ENCODE results near the gene DHRS12.

Gene DHRS12

DNA sequence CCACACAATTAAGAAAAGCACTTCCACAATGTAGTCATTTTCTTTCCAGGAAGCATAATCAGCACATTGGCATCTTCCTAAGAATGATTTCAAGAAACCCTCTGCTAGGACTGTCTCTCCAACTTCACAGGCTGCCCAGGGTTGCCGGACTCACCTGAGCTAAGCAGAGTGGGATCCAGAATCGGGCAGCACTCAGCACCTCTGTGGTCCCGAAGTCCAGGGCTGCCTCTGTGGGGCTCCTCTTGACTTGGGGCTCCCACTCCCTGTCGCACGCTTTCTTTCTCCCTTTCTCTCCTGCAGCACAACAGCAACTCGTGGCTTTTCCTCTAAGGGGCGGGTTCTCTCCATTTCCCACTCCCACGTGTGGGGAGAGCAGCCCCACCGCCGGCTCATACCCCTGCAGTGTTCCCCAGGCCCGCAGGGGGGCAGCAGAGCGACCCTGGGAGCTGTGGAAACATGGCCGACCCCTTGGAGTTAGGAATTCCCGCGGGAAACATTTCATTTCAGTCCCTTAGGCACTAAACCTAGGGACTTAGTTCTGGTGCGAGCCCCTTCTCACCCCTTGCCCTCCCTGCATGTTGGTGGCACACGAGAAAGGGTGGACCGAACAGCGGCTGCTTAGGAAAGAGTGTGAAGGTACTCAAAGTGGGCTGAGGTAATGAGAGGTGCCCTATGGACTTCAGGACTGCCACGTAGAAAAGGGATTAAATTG is 41.1 kb upstream of the DHRS12 start, which contains the start of gene TMEM272:
Gene TMEM272 (minus strand): TSS at position 316 of the 712 bp plus-strand sequence. CDS start 6,647 bp downstream, outside the sequence.
- TF ChIP-seq, protein P1, sequence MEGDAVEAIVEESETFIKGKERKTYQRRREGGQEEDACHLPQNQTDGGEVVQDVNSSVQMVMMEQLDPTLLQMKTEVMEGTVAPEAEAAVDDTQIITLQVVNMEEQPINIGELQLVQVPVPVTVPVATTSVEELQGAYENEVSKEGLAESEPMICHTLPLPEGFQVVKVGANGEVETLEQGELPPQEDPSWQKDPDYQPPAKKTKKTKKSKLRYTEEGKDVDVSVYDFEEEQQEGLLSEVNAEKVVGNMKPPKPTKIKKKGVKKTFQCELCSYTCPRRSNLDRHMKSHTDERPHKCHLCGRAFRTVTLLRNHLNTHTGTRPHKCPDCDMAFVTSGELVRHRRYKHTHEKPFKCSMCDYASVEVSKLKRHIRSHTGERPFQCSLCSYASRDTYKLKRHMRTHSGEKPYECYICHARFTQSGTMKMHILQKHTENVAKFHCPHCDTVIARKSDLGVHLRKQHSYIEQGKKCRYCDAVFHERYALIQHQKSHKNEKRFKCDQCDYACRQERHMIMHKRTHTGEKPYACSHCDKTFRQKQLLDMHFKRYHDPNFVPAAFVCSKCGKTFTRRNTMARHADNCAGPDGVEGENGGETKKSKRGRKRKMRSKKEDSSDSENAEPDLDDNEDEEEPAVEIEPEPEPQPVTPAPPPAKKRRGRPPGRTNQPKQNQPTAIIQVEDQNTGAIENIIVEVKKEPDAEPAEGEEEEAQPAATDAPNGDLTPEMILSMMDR (IDR thresholded peaks at IDR 0.05; ENCODE audit: low read depth, low read length), result peak; percentile 98
- Histone ChIP-seq H3K27me3 (no peaks in the 10 kb centered on the region), H3K36me3 (no peaks in the 10 kb centered on the region), H3K4me3 (ENCODE audit: low read depth, low read length) (peak within 1 kb of the TSS; percentile 40), H3K4me1 (no peaks in the 10 kb centered on the region), H3K9me3 (no peaks in the 10 kb centered on the region)
- DNase-seq, result peak; percentile 83

GRCh38 chr13:51843529-51843928 is 39.6 kb upstream of the DHRS12 start:
- no peak overlapping the region for H3K4me3 ChIP-seq (ENCODE audit: low read depth, low read length)
- TF ChIP-seq, protein P1 (IDR thresholded peaks at IDR 0.05; ENCODE audit: low read depth, low read length), result no peak

GRCh38 chr13:51841732-51842131 is 37.8 kb upstream of the DHRS12 start:
- no peaks in the 10 kb centered on the region for H3K36me3 ChIP-seq
- no peak for DNase-seq
- TF ChIP-seq, protein P1 (IDR thresholded peaks at IDR 0.05; ENCODE audit: low read depth, low read length), result no peak
- no peaks in the 10 kb centered on the region for H3K27me3 ChIP-seq
- H3K4me1 ChIP-seq, result no peaks in the 10 kb centered on the region
- H3K9me3 ChIP-seq, result no peaks in the 10 kb centered on the region
- no peak overlapping the region for H3K4me3 ChIP-seq (ENCODE audit: low read depth, low read length)

More at GRCh38 chr13:51843529-51843928, 39.6 kb upstream of the DHRS12 start:
- H3K9me3 ChIP-seq, result no peaks in the 10 kb centered on the region
- H3K27me3 ChIP-seq, result no peaks in the 10 kb centered on the region
- H3K36me3 ChIP-seq, result no peaks in the 10 kb centered on the region
- H3K4me1 ChIP-seq, result no peaks in the 10 kb centered on the region
- no peak for DNase-seq

DNA sequence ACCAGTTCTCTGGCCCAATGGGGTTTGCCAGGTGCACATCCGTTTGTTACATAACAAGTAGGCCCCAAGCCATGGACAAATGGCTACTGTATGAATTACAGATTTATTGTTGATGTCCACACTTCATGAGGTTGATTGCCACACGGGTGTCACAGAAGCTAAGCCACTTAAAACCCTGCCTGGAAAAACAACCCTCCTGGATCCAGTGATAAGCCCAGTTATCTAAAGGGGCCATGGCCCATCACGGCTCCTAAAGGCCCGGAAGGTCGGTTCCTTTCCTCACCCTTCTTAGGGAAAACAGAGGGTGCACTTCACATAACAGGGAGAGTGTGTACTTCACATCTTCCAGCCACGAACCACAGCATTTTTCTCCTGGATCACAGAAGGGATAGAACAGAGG is 37.0 kb upstream of the DHRS12 start:
- no peaks in the 10 kb centered on the region for H3K36me3 ChIP-seq
- DNase-seq, result no peak
- H3K4me1 ChIP-seq, result no peaks in the 10 kb centered on the region
- no peaks in the 10 kb centered on the region for H3K27me3 ChIP-seq
- TF ChIP-seq, protein P1 (IDR thresholded peaks at IDR 0.05; ENCODE audit: low read depth, low read length), result no peak
- no peak overlapping the region for H3K4me3 ChIP-seq (ENCODE audit: low read depth, low read length)
- H3K9me3 ChIP-seq, result no peaks in the 10 kb centered on the region

DNA sequence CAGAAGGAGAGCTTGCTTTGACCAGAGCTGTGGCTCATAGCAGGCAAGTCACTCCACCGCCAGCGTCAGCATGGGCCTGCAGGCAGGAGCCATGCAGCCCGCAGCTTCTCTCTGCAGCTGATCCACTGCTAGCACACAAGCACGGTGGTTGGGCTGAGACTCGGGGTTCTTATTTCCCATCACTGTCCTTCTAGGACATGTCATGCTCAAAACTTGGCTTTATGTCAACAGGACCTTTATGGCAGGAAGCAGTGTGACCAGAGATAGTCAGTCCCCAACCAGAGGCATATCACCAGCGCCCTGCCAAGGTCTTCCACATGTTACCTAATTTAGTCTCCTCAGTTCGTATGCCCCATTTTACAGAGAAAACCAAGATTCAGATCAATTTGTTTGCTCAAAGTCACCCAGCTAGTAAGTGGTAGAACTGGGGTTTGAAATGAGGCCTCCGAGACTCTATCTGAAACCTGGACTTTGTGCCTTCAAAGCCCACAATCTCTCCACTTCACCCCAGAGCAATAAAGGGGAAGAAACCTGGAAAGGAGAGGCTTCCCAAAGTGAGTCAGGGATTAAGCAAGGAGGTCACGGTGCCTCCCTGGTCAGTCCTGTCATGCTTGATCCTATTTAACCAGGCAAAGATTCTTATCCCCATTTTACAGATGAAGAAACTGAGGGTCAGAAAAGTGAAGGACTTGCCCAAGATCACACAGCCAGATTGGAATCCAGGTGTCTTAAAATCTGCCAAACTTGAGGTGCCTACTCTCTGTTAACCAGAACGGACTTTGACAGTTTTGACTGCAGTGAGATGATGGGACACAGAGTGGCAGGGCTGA is 36.0 kb upstream of the DHRS12 start:
- H3K9me3 ChIP-seq, result no peaks in the 10 kb centered on the region
- TF ChIP-seq, protein P1 (IDR thresholded peaks at IDR 0.05; ENCODE audit: low read depth, low read length), result no peak
- DNase-seq, result no peak
- no peak overlapping the region for H3K4me3 ChIP-seq (ENCODE audit: low read depth, low read length)
- no peaks in the 10 kb centered on the region for H3K4me1 ChIP-seq
- H3K27me3 ChIP-seq, result no peaks in the 10 kb centered on the region
- H3K36me3 ChIP-seq, result no peaks in the 10 kb centered on the region

Measured in BE2C (cell line).